SK-N-SH (cell line): Measurements from ENCODE around the gene GHRL.

Experiments
- CTCF ChIP-seq: fragments of 200-600 bp; sonication (generic); IDR thresholded peaks from 2 replicates; pipeline ENCODE4 v1.6.1; 2017; ENCODE audit warnings: antibody characterized with exemption, mild to moderate bottlenecking, moderate library complexity
- EP300 ChIP-seq, 2 experiments: IDR thresholded peaks; 2 replicates each; pipeline versions ENCODE4 v1.4.0 to v1.6.1; 2012; ENCODE audit warnings: borderline replicate concordance in 1 of 2, low read depth in 1 of 2, low read length in 1 of 2
- GABPA ChIP-seq: IDR thresholded peaks from 2 replicates; pipeline ENCODE4 v1.4.0; 2012; ENCODE audit warnings: low read depth, mild to moderate bottlenecking
- MXI1 ChIP-seq: IDR thresholded peaks from 2 replicates; pipeline ENCODE4 v1.6.1; 2012; ENCODE audit warnings: mild to moderate bottlenecking, low read depth, low read length, improper control_type of control experiment
- RAD21 ChIP-seq: IDR thresholded peaks from 2 replicates; pipeline ENCODE4 v1.6.1; 2012; ENCODE audit warnings: mild to moderate bottlenecking, low read length
- REST ChIP-seq: IDR thresholded peaks from 2 replicates; pipeline ENCODE4 v1.6.1; 2012; ENCODE audit warnings: mild to moderate bottlenecking, low read depth, low read length, moderate library complexity
- RXRA ChIP-seq: IDR thresholded peaks from 2 replicates; pipeline ENCODE4 v1.4.0; 2012; ENCODE audit warnings: low read depth, mild to moderate bottlenecking, borderline replicate concordance
- USF1 ChIP-seq: IDR thresholded peaks from 2 replicates; pipeline ENCODE4 v1.4.0; 2012; ENCODE audit warnings: low read depth, borderline replicate concordance

GRCh38 chr3:10328460-10329071 lies 35.8 kb upstream of the GHRL start:
- TF ChIP-seq CTCF = no peak
- TF ChIP-seq EP300 (IDR thresholded peaks at IDR 0.05; ENCODE audit: borderline replicate concordance in 1 of 2, low read depth in 1 of 2, low read length in 1 of 2) = no peak
- TF ChIP-seq MXI1 = no peak
- no peak for TF ChIP-seq USF1
- no peak for TF ChIP-seq RXRA
- no peak for TF ChIP-seq GABPA
- TF ChIP-seq REST = no peak
- TF ChIP-seq RAD21 = no peak
